WTC11 (cell line): ENCODE data around the gene TRPC4AP. TPM values are rescaled to one million over a fixed set of nuclear protein-coding genes. Genes with fewer than 3 reads are reported as not detected.

Experiments used
- ATAC-seq: fragments of 200-7000 bp; cut with Tn5 transposase; 2 replicates; pipeline ENCODE4 v1.10.0; 2021; ENCODE audit warnings: mild to moderate bottlenecking, moderate library complexity
- CTCF ChIA-PET: fragments of 300-600 bp; sonication (Branson Sonifier 250); formaldehyde crosslinking; loops from one replicate; lab custom pipeline; 2021; ENCODE audit warnings: antibody characterized with exemption; lab: Charles Lee
- POLR2A ChIA-PET: fragments of 350-600 bp; sonication (Branson Sonifier 250); formaldehyde crosslinking; loops from one replicate; lab custom pipeline; 2021; ENCODE audit warnings: antibody characterized with exemption; lab: Charles Lee
- DNase-seq: peaks from one replicate; pipeline ENCODE4 v3.0.0; 2021; ENCODE audit warnings: low spot score
- H3K27ac Mint-ChIP-seq: 2 replicates; pipeline ENCODE4 v1.8.0; 2021; ENCODE audit warnings: mixed read lengths
- H3K27me3 Mint-ChIP-seq: 2 replicates; pipeline ENCODE4 v1.8.0; 2021; ENCODE audit warnings: low read depth, mild to moderate bottlenecking, moderate library complexity, mixed read lengths
- H3K36me3 Mint-ChIP-seq: 2 replicates; pipeline ENCODE4 v1.8.0; 2021; ENCODE audit warnings: mixed read lengths
- H3K4me1 Mint-ChIP-seq: 2 replicates; pipeline ENCODE4 v1.8.0; 2022; ENCODE audit warnings: mixed read lengths
- H3K4me3 Mint-ChIP-seq: 2 replicates; pipeline ENCODE4 v1.8.0; 2021; ENCODE audit warnings: mild to moderate bottlenecking, moderate library complexity, mixed read lengths
- H3K9me3 Mint-ChIP-seq: 2 replicates; pipeline ENCODE4 v1.8.0; 2021; ENCODE audit warnings: mixed read lengths
- AFF4 ChIP-seq: sonication (generic); formaldehyde crosslinking; IDR thresholded peaks from 2 replicates; pipeline ENCODE4 v1.8.1; 2023; ENCODE audit warnings: mild to moderate bottlenecking, missing genetic modification reagents, borderline replicate concordance
- ATF3 ChIP-seq: sonication (generic); formaldehyde crosslinking; conservative IDR thresholded peaks from 2 replicates; pipeline ENCODE4 v1.8.1; 2022; ENCODE audit warnings: mild to moderate bottlenecking, missing genetic modification reagents
- CBFB ChIP-seq: sonication (generic); formaldehyde crosslinking; IDR thresholded peaks from 2 replicates; pipeline ENCODE4 v1.8.1; 2022; ENCODE audit warnings: mild to moderate bottlenecking, low read depth, missing genetic modification reagents
- CREB1 ChIP-seq: sonication (generic); formaldehyde crosslinking; IDR thresholded peaks from 2 replicates; pipeline ENCODE4 v1.8.0; 2023; ENCODE audit warnings: mild to moderate bottlenecking, missing genetic modification reagents
- E2F4 ChIP-seq: sonication (generic); formaldehyde crosslinking; IDR thresholded peaks from 2 replicates; pipeline ENCODE4 v1.8.1; 2022; ENCODE audit warnings: low read depth, mild to moderate bottlenecking, moderate library complexity, missing genetic modification reagents, borderline replicate concordance
- ELF4 ChIP-seq: sonication (generic); formaldehyde crosslinking; IDR thresholded peaks from 2 replicates; pipeline ENCODE4 v1.8.1; 2022; ENCODE audit warnings: low read depth, mild to moderate bottlenecking, moderate library complexity, missing genetic modification reagents
- EMX1 ChIP-seq: fragments of 250-450 bp; sonication (Bioruptor Pico); IDR thresholded peaks from 2 replicates; pipeline ENCODE4 v1.8.0; 2021; ENCODE audit warnings: mild to moderate bottlenecking
- ESRRA ChIP-seq: sonication (generic); formaldehyde crosslinking; IDR thresholded peaks from 2 replicates; pipeline ENCODE4 v1.8.1; 2022; ENCODE audit warnings: mild to moderate bottlenecking, missing genetic modification reagents, borderline replicate concordance
- GABPB1 ChIP-seq: sonication (generic); formaldehyde crosslinking; IDR thresholded peaks from 2 replicates; pipeline ENCODE4 v1.8.1; 2023; ENCODE audit warnings: mild to moderate bottlenecking, missing genetic modification reagents
- GTF2I ChIP-seq: fragments of 250-450 bp; sonication (Bioruptor Pico); conservative IDR thresholded peaks from 2 replicates; pipeline ENCODE4 v1.4.0; 2021; ENCODE audit warnings: mild to moderate bottlenecking
- JAZF1 ChIP-seq: fragments of 250-450 bp; sonication (Bioruptor Pico); IDR thresholded peaks from 2 replicates; pipeline ENCODE4 v1.9.0; 2021; ENCODE audit warnings: moderate library complexity, mild to moderate bottlenecking, inconsistent platforms
- JUN ChIP-seq: sonication (generic); formaldehyde crosslinking; IDR thresholded peaks from 2 replicates; pipeline ENCODE4 v1.8.0; 2023; ENCODE audit warnings: mild to moderate bottlenecking, missing genetic modification reagents
- NFATC4 ChIP-seq: fragments of 250-450 bp; sonication (Bioruptor Pico); IDR thresholded peaks from 2 replicates; pipeline ENCODE4 v1.9.0; 2021; ENCODE audit warnings: mild to moderate bottlenecking
- NFYB ChIP-seq: sonication (generic); formaldehyde crosslinking; conservative IDR thresholded peaks from 2 replicates; pipeline ENCODE4 v1.8.0; 2022; ENCODE audit warnings: low read depth, missing genetic modification reagents
- PRDM15 ChIP-seq: sonication (generic); formaldehyde crosslinking; IDR thresholded peaks from 2 replicates; pipeline ENCODE4 v1.8.0; 2022; ENCODE audit warnings: missing genetic modification reagents
- PREB ChIP-seq: sonication (generic); formaldehyde crosslinking; IDR thresholded peaks from 2 replicates; pipeline ENCODE4 v1.8.1; 2022; ENCODE audit warnings: mild to moderate bottlenecking, missing genetic modification reagents, moderate library complexity, borderline replicate concordance
- PRRX2 ChIP-seq: fragments of 250-450 bp; sonication (Bioruptor Pico); IDR thresholded peaks from 2 replicates; pipeline ENCODE4 v1.8.0; 2021; ENCODE audit warnings: mild to moderate bottlenecking
- RELA ChIP-seq: sonication (generic); formaldehyde crosslinking; IDR thresholded peaks from 2 replicates; pipeline ENCODE4 v1.8.1; 2022; ENCODE audit warnings: missing genetic modification reagents, mild to moderate bottlenecking, borderline replicate concordance
- TCF7 ChIP-seq: sonication (generic); formaldehyde crosslinking; IDR thresholded peaks from 2 replicates; pipeline ENCODE4 v1.8.0; 2022; ENCODE audit warnings: mild to moderate bottlenecking, low read depth, missing genetic modification reagents, moderate library complexity
- USF2 ChIP-seq: sonication (generic); formaldehyde crosslinking; IDR thresholded peaks from 2 replicates; pipeline ENCODE4 v1.8.1; 2023; ENCODE audit warnings: mild to moderate bottlenecking, missing genetic modification reagents, moderate library complexity
- ZNF121 ChIP-seq: sonication (generic); formaldehyde crosslinking; IDR thresholded peaks from 2 replicates; pipeline ENCODE4 v1.8.0; 2023; ENCODE audit warnings: missing genetic modification reagents
- ZNF232 ChIP-seq: sonication (generic); formaldehyde crosslinking; IDR thresholded peaks from 2 replicates; pipeline ENCODE4 v1.8.0; 2022; ENCODE audit warnings: mild to moderate bottlenecking, missing genetic modification reagents
- ZNF416 ChIP-seq: fragments of 250-450 bp; sonication (Bioruptor Pico); IDR thresholded peaks from 2 replicates; pipeline ENCODE4 v1.9.0; 2021; ENCODE audit warnings: mild to moderate bottlenecking, inconsistent platforms
- ZNF671 ChIP-seq: fragments of 250-450 bp; sonication (Bioruptor Pico); IDR thresholded peaks from 2 replicates; pipeline ENCODE4 v1.8.0; 2021; ENCODE audit warnings: mild to moderate bottlenecking
- total RNA-seq: library from RNA; stranded (reverse); gene quantifications from 3 replicates; pipeline ENCODE4 v1.2.3, GENCODE V29; 2021

Gene TRPC4AP
- total RNA-seq, 1 experiment from 2014 or later: 73.8 TPM

- TF ChIP-seq AFF4 (CRISPR knock-in tag): no peak
- no peak for TF ChIP-seq USF2 (CRISPR knock-in tag)
- TF ChIP-seq, all 79 proteins: peak for 0
Measured at GRCh38 chr20:34990231-34990630, 102.4 kb downstream of the TRPC4AP start (continued).

- ChIA-PET CTCF (interaction anchor here (1.1 to 1.6 kb wide), 2 partner anchors 12 to 115 kb away, joined by 3 to 6 read pairs; no protein-coding TSS in a partner anchor), POLR2A (no interaction called here)
- Mint-ChIP-seq H3K4me3 (no peak overlapping the region), H3K27me3 (peaks cover 20% of the 10 kb centered on the region), H3K36me3 (no peaks in the 10 kb centered on the region), H3K27ac (no peak overlapping the region), H3K4me1 (peaks cover 10% of the 10 kb centered on the region), H3K9me3 (no peaks in the 10 kb centered on the region)
- TF ChIP-seq GABPB1 (CRISPR knock-in tag) (no peak), RELA (CRISPR knock-in tag) (no peak), ZNF671 (CRISPR knock-in tag) (no peak), TCF7 (CRISPR knock-in tag) (no peak), NFYB (CRISPR knock-in tag) (no peak), ATF3 (no peak), ESRRA (CRISPR knock-in tag) (no peak)
- no peak for ATAC-seq
- no peak for DNase-seq
Measured at GRCh38 chr20:34989670-34990069, 102.9 kb downstream of the TRPC4AP start.

- POLR2A ChIA-PET: interaction anchor here (0.7 kb wide), 1 partner anchor 132 kb away, joined by 6 read pairs; no protein-coding TSS in a partner anchor
- peaks cover 11% of the 10 kb centered on the region for H3K4me1 Mint-ChIP-seq
- no peak for TF ChIP-seq CBFB (CRISPR knock-in tag)
- TF ChIP-seq E2F4: no peak
- no peak for TF ChIP-seq GTF2I (CRISPR knock-in tag)
- no peak for TF ChIP-seq PRRX2
- no peak for TF ChIP-seq JUN (CRISPR knock-in tag)
- TF ChIP-seq ESRRA (CRISPR knock-in tag): no peak
- no peak for TF ChIP-seq PRDM15 (CRISPR knock-in tag)
- no peak for TF ChIP-seq EMX1 (CRISPR knock-in tag)
- no peak for TF ChIP-seq ZNF121
- TF ChIP-seq ZNF416: no peak
- TF ChIP-seq NFATC4 (CRISPR knock-in tag): no peak
- no peak for TF ChIP-seq ELF4 (CRISPR knock-in tag)
- TF ChIP-seq JAZF1 (CRISPR knock-in tag): no peak
- TF ChIP-seq PREB (CRISPR knock-in tag): no peak
- no peak for TF ChIP-seq CREB1
- no peak for TF ChIP-seq GABPB1 (CRISPR knock-in tag)
- TF ChIP-seq ZNF232 (CRISPR knock-in tag): no peak
- CTCF ChIA-PET: interaction anchor here (0.7 to 1.6 kb wide), 2 partner anchors 12 to 112 kb away, joined by 5 to 6 read pairs; no protein-coding TSS in a partner anchor
- no peaks in the 10 kb centered on the region for H3K36me3 Mint-ChIP-seq
- H3K27me3 Mint-ChIP-seq: peaks cover 21% of the 10 kb centered on the region
- DNase-seq: no peak
- no peak overlapping the region for H3K27ac Mint-ChIP-seq
- H3K9me3 Mint-ChIP-seq: no peaks in the 10 kb centered on the region
- no peak for ATAC-seq
- no peak overlapping the region for H3K4me3 Mint-ChIP-seq
Measured at GRCh38 chr20:34989118-34989517, 103.5 kb downstream of the TRPC4AP start.
